ENCODE measurements around the gene TM4SF20. TPM values are rescaled to one million over a fixed set of nuclear protein-coding genes. Genes with fewer than 3 reads are reported as not detected.

The TM4SF20 gene
- total and polyA plus RNA-seq, 4 donors = 0.09 TPM; not detected in 3

DNA sequence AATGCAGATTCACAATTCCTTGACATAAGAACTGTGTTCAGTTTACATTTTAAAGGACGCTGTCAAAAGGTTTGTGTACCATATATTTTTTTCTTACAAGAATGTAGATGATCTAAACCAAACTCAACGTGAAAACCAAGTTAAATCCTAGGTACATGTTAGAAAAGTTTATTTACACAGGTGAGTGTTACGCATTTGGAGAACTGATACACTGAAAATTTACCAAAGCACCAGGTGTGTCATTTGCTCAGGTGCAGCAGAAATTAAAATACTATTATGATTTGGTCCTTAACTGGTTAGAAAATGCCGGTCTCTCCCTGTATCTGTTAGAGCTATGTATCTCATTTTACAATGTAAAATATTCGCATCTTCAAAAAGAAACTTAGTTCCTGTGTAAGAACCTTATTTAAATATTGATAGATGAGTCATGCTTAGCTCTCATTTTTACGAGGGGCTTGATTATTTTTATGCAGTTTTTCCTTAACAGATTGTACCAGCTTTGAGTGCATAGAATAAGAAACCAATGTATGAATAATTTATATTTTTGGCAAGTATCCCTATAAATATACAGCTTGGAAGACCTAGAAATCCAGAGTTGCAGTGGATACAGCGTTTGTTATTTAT is 29.0 kb downstream of the TM4SF20 start:
- DNase-seq (no peak), ATAC-seq (ENCODE audit: insufficient read depth, low FRiP score) (no peak)
- peaks cover 4 to 15% (median 10%) of the 10 kb centered on the region in 4 donors for H3K36me3 ChIP-seq (ENCODE audit: control insufficient read depth in 4 of 4, insufficient read depth in 4 of 4, low read length in 4 of 4)
- H3K27me3 ChIP-seq (ENCODE audit: control insufficient read depth in 3 of 3, insufficient read depth in 3 of 3, low read length in 2 of 3) = no peaks in the 10 kb centered on the region
- no peaks in the 10 kb centered on the region for H3K4me1 ChIP-seq (ENCODE audit: control insufficient read depth in 5 of 5, insufficient read depth in 5 of 5, low read length in 5 of 5)
- no peak overlapping the region for H3K9ac ChIP-seq (ENCODE audit: insufficient read depth in 1 of 2, low read length in 2 of 2)
- 91 to 94% methylated on average over 7 of the region's 7 CpGs for WGBS, 2 donors
- H3K9me3 ChIP-seq (ENCODE audit: control insufficient read depth in 4 of 4, insufficient read depth in 3 of 4, low read length in 3 of 4) = peaks cover 0 to 2% (median 0%) of the 10 kb centered on the region in 4 donors
- H3K4me3 ChIP-seq = no peak overlapping the region
- no peak overlapping the region for H3K27ac ChIP-seq (ENCODE audit: low read depth in 1 of 2, low read length in 1 of 2)
- TF ChIP-seq, protein P1, sequence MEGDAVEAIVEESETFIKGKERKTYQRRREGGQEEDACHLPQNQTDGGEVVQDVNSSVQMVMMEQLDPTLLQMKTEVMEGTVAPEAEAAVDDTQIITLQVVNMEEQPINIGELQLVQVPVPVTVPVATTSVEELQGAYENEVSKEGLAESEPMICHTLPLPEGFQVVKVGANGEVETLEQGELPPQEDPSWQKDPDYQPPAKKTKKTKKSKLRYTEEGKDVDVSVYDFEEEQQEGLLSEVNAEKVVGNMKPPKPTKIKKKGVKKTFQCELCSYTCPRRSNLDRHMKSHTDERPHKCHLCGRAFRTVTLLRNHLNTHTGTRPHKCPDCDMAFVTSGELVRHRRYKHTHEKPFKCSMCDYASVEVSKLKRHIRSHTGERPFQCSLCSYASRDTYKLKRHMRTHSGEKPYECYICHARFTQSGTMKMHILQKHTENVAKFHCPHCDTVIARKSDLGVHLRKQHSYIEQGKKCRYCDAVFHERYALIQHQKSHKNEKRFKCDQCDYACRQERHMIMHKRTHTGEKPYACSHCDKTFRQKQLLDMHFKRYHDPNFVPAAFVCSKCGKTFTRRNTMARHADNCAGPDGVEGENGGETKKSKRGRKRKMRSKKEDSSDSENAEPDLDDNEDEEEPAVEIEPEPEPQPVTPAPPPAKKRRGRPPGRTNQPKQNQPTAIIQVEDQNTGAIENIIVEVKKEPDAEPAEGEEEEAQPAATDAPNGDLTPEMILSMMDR (IDR thresholded peaks at IDR 0.05; ENCODE audit: control extremely low read depth, extremely low read depth) = no peak

DNA sequence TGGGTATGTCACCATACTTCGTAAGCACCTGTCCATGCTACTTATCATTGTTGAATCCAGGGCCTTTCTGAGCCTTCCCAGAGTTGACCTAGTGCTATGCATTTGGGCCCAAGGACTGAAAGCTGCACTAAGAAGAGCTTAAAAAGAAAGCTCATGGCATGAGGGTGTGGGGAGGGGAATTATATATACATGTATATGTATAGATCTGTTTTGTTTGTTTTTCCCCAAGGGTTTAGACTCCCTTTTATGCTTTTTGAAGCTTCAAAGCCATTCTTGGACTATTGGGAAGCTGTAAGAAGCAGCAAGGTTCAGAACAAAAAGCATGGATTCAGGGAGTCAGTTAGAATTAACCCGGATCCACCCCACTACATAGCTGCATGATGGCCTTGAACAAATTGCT is 30.8 kb downstream of the TM4SF20 start:
- Histone ChIP-seq H3K27me3 (ENCODE audit: control insufficient read depth in 3 of 3, insufficient read depth in 3 of 3, low read length in 2 of 3) (no peaks in the 10 kb centered on the region), H3K9me3 (ENCODE audit: control insufficient read depth in 4 of 4, insufficient read depth in 3 of 4, low read length in 3 of 4) (peaks cover 0 to 2% (median 0%) of the 10 kb centered on the region in 4 donors), H3K36me3 (ENCODE audit: control insufficient read depth in 4 of 4, insufficient read depth in 4 of 4, low read length in 4 of 4) (peaks cover 4 to 15% (median 9%) of the 10 kb centered on the region in 4 donors), H3K27ac (ENCODE audit: low read depth in 1 of 2, low read length in 1 of 2) (no peak overlapping the region), H3K9ac (ENCODE audit: insufficient read depth in 1 of 2, low read length in 2 of 2) (no peak overlapping the region), H3K4me1 (ENCODE audit: control insufficient read depth in 5 of 5, insufficient read depth in 5 of 5, low read length in 5 of 5) (no peaks in the 10 kb centered on the region), H3K4me3 (no peak overlapping the region)
- ATAC-seq (ENCODE audit: insufficient read depth, low FRiP score) = no peak
- DNase-seq = no peak
- TF ChIP-seq, protein P1 (IDR thresholded peaks at IDR 0.05; ENCODE audit: control extremely low read depth, extremely low read depth) = no peak
- WGBS, 2 donors = 97 to 98% methylated on average over 2 of the region's 2 CpGs

DNA sequence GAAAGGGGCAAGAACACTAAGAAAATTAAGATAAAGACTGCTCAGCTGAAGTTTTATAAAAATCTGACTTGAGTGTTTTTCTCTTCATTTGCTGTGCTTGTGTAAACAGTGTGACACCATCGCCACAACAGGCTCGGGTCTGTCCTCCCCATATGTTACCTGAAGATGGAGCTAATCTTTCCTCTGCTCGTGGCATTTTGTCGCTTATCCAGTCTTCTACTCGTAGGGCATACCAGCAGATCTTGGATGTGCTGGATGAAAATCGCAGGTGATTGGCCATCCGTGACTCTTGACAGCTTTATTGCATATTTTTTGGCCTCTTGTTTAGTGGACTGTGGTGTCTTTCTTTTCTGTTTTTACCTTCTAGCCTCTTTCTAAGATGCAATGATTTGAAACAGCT is 32.0 kb downstream of the TM4SF20 start:
- no peaks in the 10 kb centered on the region for H3K9me3 ChIP-seq (ENCODE audit: control insufficient read depth in 4 of 4, insufficient read depth in 3 of 4, low read length in 3 of 4)
- no peaks in the 10 kb centered on the region for H3K27me3 ChIP-seq (ENCODE audit: control insufficient read depth in 3 of 3, insufficient read depth in 3 of 3, low read length in 2 of 3)
- no peak overlapping the region for H3K4me3 ChIP-seq
- no peak for ATAC-seq (ENCODE audit: insufficient read depth, low FRiP score)
- 87 to 93% methylated on average over 7 of the region's 7 CpGs for WGBS, 2 donors
- TF ChIP-seq, protein P1 (IDR thresholded peaks at IDR 0.05; ENCODE audit: control extremely low read depth, extremely low read depth) = no peak
- H3K27ac ChIP-seq (ENCODE audit: low read depth in 1 of 2, low read length in 1 of 2) = no peak overlapping the region
- DNase-seq = no peak
- H3K9ac ChIP-seq (ENCODE audit: insufficient read depth in 1 of 2, low read length in 2 of 2) = no peak overlapping the region
- no peaks in the 10 kb centered on the region for H3K4me1 ChIP-seq (ENCODE audit: control insufficient read depth in 5 of 5, insufficient read depth in 5 of 5, low read length in 5 of 5)
- peaks cover 4 to 15% (median 8%) of the 10 kb centered on the region in 4 donors for H3K36me3 ChIP-seq (ENCODE audit: control insufficient read depth in 4 of 4, insufficient read depth in 4 of 4, low read length in 4 of 4)

DNA sequence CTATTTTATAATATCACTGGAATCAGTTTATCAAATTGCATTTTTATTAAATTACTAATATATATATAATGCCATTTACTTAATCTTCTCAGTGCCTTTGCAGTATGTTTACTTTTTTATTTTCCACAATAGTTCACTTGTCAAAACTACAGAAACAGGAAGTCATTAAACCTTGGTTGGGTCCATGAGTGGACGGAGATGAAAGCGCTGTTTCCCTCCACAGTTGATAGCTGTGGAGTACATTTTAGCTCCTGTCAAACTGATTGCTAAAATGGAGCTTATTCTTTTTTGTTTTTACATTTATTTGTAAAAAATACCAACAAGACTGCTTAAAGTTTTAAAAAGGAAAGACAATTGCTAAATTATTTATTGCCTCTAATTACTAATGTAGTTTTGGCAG is 34.9 kb downstream of the TM4SF20 start:
- DNase-seq = no peak
- Histone ChIP-seq H3K4me1 (ENCODE audit: control insufficient read depth in 5 of 5, insufficient read depth in 5 of 5, low read length in 5 of 5) (no peaks in the 10 kb centered on the region), H3K9ac (ENCODE audit: insufficient read depth in 1 of 2, low read length in 2 of 2) (no peak overlapping the region), H3K4me3 (no peak overlapping the region), H3K27me3 (ENCODE audit: control insufficient read depth in 3 of 3, insufficient read depth in 3 of 3, low read length in 2 of 3) (no peaks in the 10 kb centered on the region), H3K9me3 (ENCODE audit: control insufficient read depth in 4 of 4, insufficient read depth in 3 of 4, low read length in 3 of 4) (no peaks in the 10 kb centered on the region), H3K27ac (ENCODE audit: low read depth in 1 of 2, low read length in 1 of 2) (no peak overlapping the region), H3K36me3 (ENCODE audit: control insufficient read depth in 4 of 4, insufficient read depth in 4 of 4, low read length in 4 of 4) (peaks cover 6 to 16% (median 9%) of the 10 kb centered on the region in 4 donors)
- 65 to 68% methylated on average over 2 of the region's 2 CpGs for WGBS, 2 donors
- no peak for ATAC-seq (ENCODE audit: insufficient read depth, low FRiP score)
- TF ChIP-seq, protein P1 (IDR thresholded peaks at IDR 0.05; ENCODE audit: control extremely low read depth, extremely low read depth) = no peak

All from lung (tissue), 12 donors.